ENCODE results near the gene ASCC3. TPM values are rescaled to one million over a fixed set of nuclear protein-coding genes. Genes with fewer than 3 reads are reported as not detected.

The ASCC3 gene
- total and polyA plus RNA-seq, 2 of the 4 experiments (the other 2 are of a cell fraction) = 25.8 to 104 TPM

- Histone ChIP-seq H2BK120ac (ENCODE audit: low read depth, low read length) (no peak overlapping the region), H3K9me1 (ENCODE audit: insufficient read depth, low read length) (peaks cover 3% of the 10 kb centered on the region; the same call in 1 of the 2 replicates), H3K4me1 (ENCODE audit: control insufficient read depth, insufficient read depth, low read length) (no peaks in the 10 kb centered on the region), H3K79me1 (ENCODE audit: low read depth in 1 of 2, low read length in 2 of 2) (peaks cover 0 to 2% of the 10 kb centered on the region in 2 experiments; a peak in 2 of 4 replicates), H2AK5ac (ENCODE audit: low read depth, low read length) (no peak overlapping the region), H4K8ac (ENCODE audit: low read depth in 2 of 2, low read length in 2 of 2) (no peak overlapping the region), H3K14ac (replicated peaks; ENCODE audit: low read depth, low read length) (no peak overlapping the region), H3K9me3 (ENCODE audit: control insufficient read depth, insufficient read depth, low read length) (no peaks in the 10 kb centered on the region), H3K9ac (ENCODE audit: low read depth, low read length) (no peak overlapping the region), H3K27me3 (ENCODE audit: control insufficient read depth, insufficient read depth, low read length) (no peaks in the 10 kb centered on the region), H2BK20ac (ENCODE audit: low read depth, low read length) (no peak overlapping the region), H2AK9ac (replicated peaks; ENCODE audit: low read depth, low read length, poor library complexity) (no peak overlapping the region), H2BK5ac (ENCODE audit: low read depth, low read length, poor library complexity, severe bottlenecking) (no peak overlapping the region), H3K23ac (ENCODE audit: low read depth, low read length) (no peak overlapping the region), H3K4ac (ENCODE audit: low read depth, low read length) (no peak overlapping the region), H4K5ac (ENCODE audit: low read depth, low read length) (no peak overlapping the region), H3K18ac (ENCODE audit: low read depth, low read length) (no peak overlapping the region), H3K4me2 (ENCODE audit: low read depth, low read length) (no peak overlapping the region), H2BK15ac (ENCODE audit: low read depth, low read length) (no peak overlapping the region), H3K4me3 (ENCODE audit: insufficient read depth, low read depth, low read length) (no peak overlapping the region), H4K20me1 (ENCODE audit: insufficient read depth, low read length) (no peaks in the 10 kb centered on the region), H2AFZ (replicated peaks; ENCODE audit: low read length, poor library complexity) (no peak overlapping the region), H3K27ac (ENCODE audit: insufficient read depth, low read length) (no peak overlapping the region), H3K36me3 (ENCODE audit: control insufficient read depth, insufficient read depth, low read length) (no peaks in the 10 kb centered on the region; the same call in 1 of the 2 replicates), H3K56ac (ENCODE audit: extremely low read depth, insufficient read depth, low read length) (no peak overlapping the region), H4K91ac (ENCODE audit: insufficient read depth, low read depth, low read length) (no peak overlapping the region)
- DNase-seq = no peak
- no peak for ATAC-seq (ENCODE audit: low read depth)
- WGBS, 2 experiments (ENCODE audit: extremely low coverage in 2 of 2, insufficient read length in 1 of 2) = no CpG with 5 or more reads among the region's 4 CpGs
- dilution Hi-C loops (cut with HindIII; ENCODE audit: low sequenced_read_pairs, unreplicated experiment) = no loop called here
- ChIA-PET POLR2A (ENCODE audit: unreplicated experiment) (no interaction called here), CTCF (no interaction called here)
- intact Hi-C loops (cut with micrococcal nuclease) = no loop called here
- no peak for TF ChIP-seq SMC3 (IDR thresholded peaks at IDR 0.05; ENCODE audit: low read depth, low read length)
- no peak for TF ChIP-seq MXI1 (IDR thresholded peaks at IDR 0.05; ENCODE audit: borderline replicate concordance, low read depth, low read length)
- no peak for TF ChIP-seq CTCF (conservative IDR thresholded peaks at IDR 0.05; ENCODE audit: low read depth, low read length)
- no peak for TF ChIP-seq ELK1 (IDR thresholded peaks at IDR 0.05; ENCODE audit: borderline replicate concordance, low read depth, low read length)
- no peak for TF ChIP-seq MAFK (IDR thresholded peaks at IDR 0.05; ENCODE audit: low read depth, low read length)
- TF ChIP-seq BHLHE40 (IDR thresholded peaks at IDR 0.05; ENCODE audit: low read depth, low read length) = no peak
- TF ChIP-seq RCOR1 (IDR thresholded peaks at IDR 0.05; ENCODE audit: insufficient replicate concordance, low read length) = no peak
- no peak for TF ChIP-seq POLR2A (IDR thresholded peaks at IDR 0.05; ENCODE audit: low read depth, low read length)
- no TSS peak for BruUV-seq (replicated peaks)
- in situ Hi-C loops (cut with MboI; ENCODE audit: low sequenced_read_pairs) = no loop called here
Measured at GRCh38 chr6:100565439-100566104, 315.6 kb downstream of the ASCC3 start.
